Endodermal cell (in vitro differentiated cells): ENCODE results near the gene PSMG4. TPM values are rescaled to one million over a fixed set of nuclear protein-coding genes. Genes with fewer than 3 reads are reported as not detected.
A peak's percentile ranks its signal among the peaks of the same experiment; 100 is the strongest.

ENCODE experiments used
- DNase-seq: peaks from one replicate; pipeline ENCODE4 v3.0.0-alpha.2; 2017
- H3K27ac ChIP-seq: 2 replicates; pipeline ENCODE4 v1.5.1; 2013; ENCODE audit warnings: mild to moderate bottlenecking, low read depth, low read length, moderate library complexity
- H3K27me3 ChIP-seq: 2 replicates; pipeline ENCODE4 v1.6.1; 2013; ENCODE audit warnings: mild to moderate bottlenecking, low read length, moderate library complexity; ENCODE audit not compliant: insufficient read depth, control insufficient read depth, poor library complexity, severe bottlenecking
- H3K36me3 ChIP-seq: 2 replicates; pipeline ENCODE4 v1.7.0; 2013; ENCODE audit warnings: mild to moderate bottlenecking, low read length, moderate library complexity; ENCODE audit not compliant: control insufficient read depth, insufficient read depth
- H3K4me1 ChIP-seq: one replicate; pipeline ENCODE4 v1.7.0; 2013; ENCODE audit warnings: low read length; ENCODE audit not compliant: control insufficient read depth, insufficient read depth
- H3K4me3 ChIP-seq: 2 replicates; pipeline ENCODE4 v1.5.1; 2013; ENCODE audit warnings: mild to moderate bottlenecking, low read length, moderate library complexity
- H3K9ac ChIP-seq: 2 replicates; pipeline ENCODE4 v1.6.1; 2013; ENCODE audit warnings: mild to moderate bottlenecking, low read length, moderate library complexity; ENCODE audit not compliant: poor library complexity, severe bottlenecking; ENCODE audit errors: extremely low read depth
- H3K9me3 ChIP-seq: 2 replicates; pipeline ENCODE4 v1.6.1; 2013; ENCODE audit warnings: mild to moderate bottlenecking, low read length, moderate library complexity; ENCODE audit not compliant: control insufficient read depth
- H3K27ac Mint-ChIP-seq: 2 replicates; pipeline ENCODE4 v1.8.0; 2020; ENCODE audit warnings: mixed read lengths
- H3K27me3 Mint-ChIP-seq: 2 replicates; pipeline ENCODE4 v1.8.0; 2021; ENCODE audit warnings: mild to moderate bottlenecking, mixed read lengths; ENCODE audit not compliant: insufficient read depth
- H3K36me3 Mint-ChIP-seq: 2 replicates; pipeline ENCODE4 v1.8.0; 2020; ENCODE audit warnings: low read depth, mixed read lengths
- H3K4me1 Mint-ChIP-seq: 2 replicates; pipeline ENCODE4 v1.8.0; 2020; ENCODE audit warnings: mixed read lengths
- H3K4me3 Mint-ChIP-seq: 2 replicates; pipeline ENCODE4 v1.8.0; 2020; ENCODE audit warnings: mild to moderate bottlenecking, moderate library complexity, mixed read lengths
- H3K9me3 Mint-ChIP-seq: 2 replicates; pipeline ENCODE4 v1.8.0; 2020; ENCODE audit warnings: mild to moderate bottlenecking, mixed read lengths
- WGBS, 2 experiments: methylation state at CpG; one replicate each; pipeline versions ENCODE4 v1.1.5 to v1.1.7; 2013; ENCODE audit warnings: missing lambda C conversion rate in 2 of 2, mixed read lengths in 1 of 2; ENCODE audit not compliant: insufficient coverage in 1 of 2, insufficient read length in 1 of 2; 5-methylcytosine and 5-hydroxymethylcytosine counted together
- total RNA-seq, 2 donors: library from RNA; stranded (reverse); fragmentation: NEBNext Ultra II Directional in 1 of 2; extraction: Animal tissue kit (Norgen Biotek cat#: 25700) in 1 of 2; gene quantifications; 2 replicates in 1 of 2; 3 replicates in 1 of 2; pipeline ENCODE4 v1.2.1, GENCODE V29; 2021
- TF ChIP-seq, protein P1 (sequence below): fragments of 200-600 bp; sonication (generic); conservative IDR thresholded peaks from 2 replicates; pipeline ENCODE4 v1.5.0; 2021; ENCODE audit warnings: antibody characterized with exemption, mild to moderate bottlenecking

Gene PSMG4
- total RNA-seq, 2 donors from 2014 or later = 16.0 to 21.5 TPM

DNA sequence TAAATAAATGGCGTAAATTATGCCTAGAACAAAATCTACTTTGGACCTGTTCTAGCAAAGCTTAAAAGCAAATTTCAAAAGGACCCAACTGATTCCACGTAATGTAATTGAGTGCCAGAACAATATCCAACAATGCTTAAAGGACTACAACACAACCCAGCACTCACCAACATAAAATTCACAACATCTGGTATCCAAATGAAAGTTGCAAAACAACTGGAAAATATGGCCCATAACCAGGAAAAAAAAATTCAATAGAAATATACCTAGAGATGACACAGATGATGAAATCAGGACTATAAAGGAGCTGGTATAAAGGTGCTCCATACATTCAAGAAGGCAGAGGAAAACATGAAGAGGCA, 45.4 kb upstream of the PSMG4 start:
- H3K27me3 ChIP-seq = no peaks in the 10 kb centered on the region
- no peak overlapping the region for H3K4me3 Mint-ChIP-seq
- no peak overlapping the region for H3K4me3 ChIP-seq
- H3K27ac Mint-ChIP-seq = no peak overlapping the region
- H3K27me3 Mint-ChIP-seq = no peaks in the 10 kb centered on the region
- H3K4me1 ChIP-seq = peaks cover 23% of the 10 kb centered on the region
- TF ChIP-seq, protein P1, sequence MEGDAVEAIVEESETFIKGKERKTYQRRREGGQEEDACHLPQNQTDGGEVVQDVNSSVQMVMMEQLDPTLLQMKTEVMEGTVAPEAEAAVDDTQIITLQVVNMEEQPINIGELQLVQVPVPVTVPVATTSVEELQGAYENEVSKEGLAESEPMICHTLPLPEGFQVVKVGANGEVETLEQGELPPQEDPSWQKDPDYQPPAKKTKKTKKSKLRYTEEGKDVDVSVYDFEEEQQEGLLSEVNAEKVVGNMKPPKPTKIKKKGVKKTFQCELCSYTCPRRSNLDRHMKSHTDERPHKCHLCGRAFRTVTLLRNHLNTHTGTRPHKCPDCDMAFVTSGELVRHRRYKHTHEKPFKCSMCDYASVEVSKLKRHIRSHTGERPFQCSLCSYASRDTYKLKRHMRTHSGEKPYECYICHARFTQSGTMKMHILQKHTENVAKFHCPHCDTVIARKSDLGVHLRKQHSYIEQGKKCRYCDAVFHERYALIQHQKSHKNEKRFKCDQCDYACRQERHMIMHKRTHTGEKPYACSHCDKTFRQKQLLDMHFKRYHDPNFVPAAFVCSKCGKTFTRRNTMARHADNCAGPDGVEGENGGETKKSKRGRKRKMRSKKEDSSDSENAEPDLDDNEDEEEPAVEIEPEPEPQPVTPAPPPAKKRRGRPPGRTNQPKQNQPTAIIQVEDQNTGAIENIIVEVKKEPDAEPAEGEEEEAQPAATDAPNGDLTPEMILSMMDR = no peak
- no peaks in the 10 kb centered on the region for H3K9me3 Mint-ChIP-seq
- no peaks in the 10 kb centered on the region for H3K36me3 Mint-ChIP-seq
- no peak for DNase-seq
- H3K36me3 ChIP-seq = no peaks in the 10 kb centered on the region
- H3K9ac ChIP-seq = no peak overlapping the region
- peaks cover 29% of the 10 kb centered on the region for H3K4me1 Mint-ChIP-seq
- no peaks in the 10 kb centered on the region for H3K9me3 ChIP-seq
- H3K27ac ChIP-seq = no peak overlapping the region
- WGBS, 2 experiments = 95% methylated on average over 2 of the region's 2 CpGs; no CpG with 5 or more reads in 1 of the 2 experiments

GRCh38 chr6:3214898-3215297, 43.8 kb upstream of the PSMG4 start:
- Histone ChIP-seq H3K36me3 (no peaks in the 10 kb centered on the region), H3K27me3 (no peaks in the 10 kb centered on the region), H3K4me1 (peaks cover 17% of the 10 kb centered on the region), H3K9me3 (no peaks in the 10 kb centered on the region), H3K4me3 (no peak overlapping the region), H3K27ac (no peak overlapping the region), H3K9ac (no peak overlapping the region)
- Mint-ChIP-seq H3K27ac (no peak overlapping the region), H3K4me1 (peaks cover 13% of the 10 kb centered on the region), H3K36me3 (no peaks in the 10 kb centered on the region), H3K27me3 (no peaks in the 10 kb centered on the region), H3K4me3 (no peak overlapping the region), H3K9me3 (no peaks in the 10 kb centered on the region)
- 80 to 83% methylated on average over 2 to 3 of the region's 3 CpGs for WGBS, 2 experiments
- TF ChIP-seq, protein P1 = no peak
- DNase-seq = no peak

- 86 to 94% methylated on average over 2 of the region's 2 CpGs for WGBS, 2 experiments
- DNase-seq = peak; percentile 4
- H3K4me1 Mint-ChIP-seq = peaks cover 13% of the 10 kb centered on the region
- Histone ChIP-seq H3K9ac (no peak overlapping the region), H3K27ac (no peak overlapping the region), H3K36me3 (no peaks in the 10 kb centered on the region), H3K4me3 (no peak overlapping the region), H3K4me1 (peaks cover 2% of the 10 kb centered on the region), H3K9me3 (no peaks in the 10 kb centered on the region), H3K27me3 (no peaks in the 10 kb centered on the region)
- H3K27me3 Mint-ChIP-seq = no peaks in the 10 kb centered on the region
- no peaks in the 10 kb centered on the region for H3K9me3 Mint-ChIP-seq
- H3K27ac Mint-ChIP-seq = no peak overlapping the region
- TF ChIP-seq, protein P1 = no peak
- H3K4me3 Mint-ChIP-seq = no peak overlapping the region
- no peaks in the 10 kb centered on the region for H3K36me3 Mint-ChIP-seq
These were observed 41.5 kb upstream of the PSMG4 start for GRCh38 chr6:3217286-3217685.
